ENCODE results near the gene C3orf22.

C3orf22 gene

GRCh38 chr3:126510308-126510910, 48.3 kb downstream of the C3orf22 start:
- DNase-seq, result no peak

DNA sequence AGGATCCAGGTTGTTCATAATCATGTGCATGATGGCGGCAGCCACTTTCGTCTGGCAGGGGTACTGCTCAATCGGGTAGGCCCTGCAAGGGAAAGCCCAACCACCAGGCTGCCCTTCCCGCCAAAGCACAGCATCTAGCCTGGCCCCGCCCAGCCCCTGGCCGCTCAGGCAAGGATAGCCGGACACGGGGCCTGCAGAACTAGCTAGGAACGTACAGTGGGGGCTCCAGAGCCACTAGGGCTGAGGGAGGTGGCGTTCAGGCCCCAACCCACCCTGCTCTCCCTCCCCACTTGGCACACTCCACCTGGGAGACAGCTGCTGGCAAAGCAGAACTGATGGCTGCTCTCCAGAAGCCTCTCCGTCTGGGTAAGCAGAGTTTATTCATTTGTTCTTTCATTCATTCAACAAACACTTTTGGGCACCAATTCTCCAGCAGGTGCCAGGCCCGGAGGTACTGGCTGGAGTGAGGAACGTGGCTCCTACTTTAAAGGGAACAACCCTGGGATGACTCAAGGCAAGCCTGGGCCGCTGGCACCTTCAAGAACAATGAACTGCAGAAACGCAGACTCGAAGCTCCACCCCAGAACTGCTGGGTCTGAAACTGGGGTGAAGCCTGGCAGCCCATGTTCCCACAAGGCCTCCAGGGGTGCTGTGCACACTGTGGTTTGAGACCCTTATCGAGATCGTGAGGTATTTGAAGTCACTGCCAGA, 49.0 kb downstream of the C3orf22 start:
- no peak for DNase-seq

DNA sequence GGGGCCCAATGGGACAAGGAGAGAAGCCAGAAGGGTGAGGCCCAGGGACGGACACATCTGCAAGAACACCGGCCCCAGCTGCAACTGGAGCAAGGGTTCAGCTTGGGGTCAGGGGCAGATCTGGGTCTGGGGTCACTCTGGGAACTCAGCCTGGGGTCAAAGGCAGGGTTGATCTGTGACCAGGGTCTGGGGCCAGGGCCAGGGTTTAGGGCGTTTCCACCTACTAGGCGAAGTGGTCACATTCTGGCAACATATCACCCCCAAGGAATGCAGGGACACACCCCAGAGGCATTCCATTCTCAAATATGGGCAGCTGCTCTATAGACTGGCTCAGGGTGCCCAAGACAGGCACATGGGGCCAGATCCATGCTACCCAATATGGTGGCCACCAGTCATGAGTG, 50.2 kb downstream of the C3orf22 start:
- no peak for DNase-seq

DNA sequence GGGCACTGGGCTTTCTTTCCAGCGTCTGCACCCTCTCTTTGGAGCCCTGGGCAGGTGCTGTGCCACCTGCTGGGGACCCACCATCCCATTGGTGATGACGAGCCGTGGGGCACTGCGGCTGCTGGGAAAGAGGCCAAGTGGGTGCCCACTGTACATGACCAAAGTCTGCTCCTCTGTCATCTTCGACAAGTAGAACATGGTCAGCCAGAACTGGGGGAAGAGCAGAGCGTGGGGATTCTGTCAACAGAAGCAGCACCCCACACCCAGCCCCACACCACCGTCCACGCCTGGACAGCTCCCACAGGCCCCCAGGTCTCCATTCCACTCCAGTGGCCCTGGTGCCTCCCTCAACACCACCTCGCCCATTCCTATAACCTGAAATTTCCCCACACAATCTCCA, 50.8 kb downstream of the C3orf22 start:
- DNase-seq, result no peak

- no peak for DNase-seq
These were observed 55.0 kb downstream of the C3orf22 start for GRCh38 chr3:126503701-126504100.

DNA sequence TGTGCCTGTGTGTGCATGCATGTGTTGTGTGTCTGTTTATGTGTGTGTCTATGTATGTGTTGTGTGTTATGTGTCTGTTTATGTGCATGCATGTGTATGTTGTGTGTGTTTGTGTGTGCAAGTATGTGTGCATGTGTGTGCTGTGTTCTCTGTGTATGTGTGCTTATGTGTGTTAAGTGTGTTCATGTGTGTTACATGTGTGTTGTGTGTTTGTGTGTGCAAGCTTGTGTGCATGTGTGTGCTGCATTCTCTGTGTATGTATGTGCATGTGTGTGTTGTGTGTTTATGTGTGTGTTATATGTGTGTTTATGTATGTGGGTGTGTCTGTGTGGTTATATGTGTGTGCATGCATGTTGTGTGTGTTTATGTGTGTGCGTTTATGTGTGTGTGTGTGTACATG, 56.1 kb downstream of the C3orf22 start:
- DNase-seq, result no peak

- no peak for DNase-seq
These were observed 57.0 kb downstream of the C3orf22 start for GRCh38 chr3:126501736-126502135.

- no peak for DNase-seq
These were observed 57.7 kb downstream of the C3orf22 start for GRCh38 chr3:126501054-126501453.

GRCh38 chr3:126500016-126500415, 58.7 kb downstream of the C3orf22 start:
- DNase-seq, result no peak

All from CD4-positive, alpha-beta T cell treated with Interleukin-12 subunit alpha and Interleukin-12 subunit beta, for 1 hour (primary cell).